ENCODE measurements around the gene LRMDA. TPM values are rescaled to one million over a fixed set of nuclear protein-coding genes. Genes with fewer than 3 reads are reported as not detected.

The LRMDA gene
- total and polyA plus RNA-seq, 2 donors from 2014 or later = 23.2 to 48.6 TPM

DNA sequence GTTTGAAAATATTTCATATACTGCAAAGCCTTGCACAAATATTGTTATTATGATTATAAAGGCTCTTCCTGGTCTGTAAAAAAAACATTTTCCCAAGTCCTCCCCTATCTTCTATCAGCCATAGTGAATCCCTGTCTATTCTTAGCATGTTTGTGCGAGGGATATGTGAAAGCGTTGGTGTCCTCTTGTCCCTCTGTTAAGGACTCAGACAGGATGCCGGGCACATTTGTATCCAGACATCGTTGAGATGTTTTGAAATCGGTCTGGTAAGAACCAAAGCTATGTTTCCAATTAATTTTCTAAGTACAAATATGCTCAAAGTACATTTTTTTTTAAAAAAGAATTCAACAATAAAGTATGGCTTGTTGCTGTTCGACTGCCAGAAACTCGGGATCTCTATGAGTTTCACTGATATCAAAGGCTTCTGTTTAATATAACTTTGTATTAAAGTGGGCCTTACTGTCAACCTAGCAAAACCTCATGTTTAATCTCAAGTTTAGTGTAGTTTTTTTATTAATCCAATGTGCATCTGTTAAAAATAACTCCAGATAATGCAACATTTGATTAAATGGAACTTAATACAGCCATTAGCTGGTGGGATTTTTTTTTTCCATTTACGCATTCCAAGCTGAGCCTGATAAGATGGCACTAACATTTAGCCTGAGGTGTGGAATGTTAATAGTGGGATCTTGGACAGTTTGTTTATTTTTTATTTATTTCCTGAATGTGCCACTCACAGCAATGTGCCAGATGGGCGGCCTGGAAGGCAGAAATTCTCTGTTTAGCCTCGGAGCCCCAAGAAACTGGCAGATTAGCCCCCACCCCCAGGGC is 754.3 kb downstream of the LRMDA start:
- intact Hi-C loops (cut with DNase I) = no loop called here
- DNase-seq (no peak), FAIRE-seq (no peak)

DNA sequence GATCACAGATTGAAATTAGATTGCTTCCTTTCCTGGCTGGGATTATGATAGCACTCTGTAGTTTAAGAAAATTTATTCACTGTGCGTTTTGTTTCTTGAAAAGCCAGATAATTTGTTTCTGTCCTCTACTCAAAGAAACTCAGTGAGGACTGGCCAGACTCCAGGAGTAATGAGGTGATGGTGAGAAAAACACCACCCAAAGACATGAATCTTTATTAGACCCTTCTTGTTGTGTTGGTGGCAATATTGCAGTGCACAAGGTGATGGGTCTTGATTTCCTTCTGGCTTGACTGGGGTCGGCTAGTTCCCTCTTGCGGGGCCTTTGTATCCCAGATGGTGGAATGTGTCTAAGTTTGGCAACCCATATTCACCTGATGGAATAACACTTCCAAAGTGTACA is 756.8 kb downstream of the LRMDA start:
- no peak for DNase-seq
- Histone ChIP-seq H3K27ac (ENCODE audit: low read depth in 2 of 2, low read length in 2 of 2) (no peak overlapping the region), H3K4me3 (ENCODE audit: low read length in 3 of 3) (no peak overlapping the region), H3K27me3 (ENCODE audit: control insufficient read depth, insufficient read depth, low read length) (no peaks in the 10 kb centered on the region), H3K36me3 (ENCODE audit: control insufficient read depth in 2 of 3, insufficient read depth in 3 of 3, low read length in 3 of 3) (no peaks in the 10 kb centered on the region), H3K9ac (ENCODE audit: low read length in 3 of 3) (no peak overlapping the region), H3K4me1 (ENCODE audit: control insufficient read depth in 2 of 3, insufficient read depth in 2 of 3, low read depth in 1 of 3, low read length in 3 of 3) (peaks cover 0 to 13% (median 4%) of the 10 kb centered on the region in 3 donors), H3K9me3 (ENCODE audit: control insufficient read depth in 2 of 3, insufficient read depth in 1 of 3, low read length in 3 of 3) (no peaks in the 10 kb centered on the region)
- TF ChIP-seq, protein P1, sequence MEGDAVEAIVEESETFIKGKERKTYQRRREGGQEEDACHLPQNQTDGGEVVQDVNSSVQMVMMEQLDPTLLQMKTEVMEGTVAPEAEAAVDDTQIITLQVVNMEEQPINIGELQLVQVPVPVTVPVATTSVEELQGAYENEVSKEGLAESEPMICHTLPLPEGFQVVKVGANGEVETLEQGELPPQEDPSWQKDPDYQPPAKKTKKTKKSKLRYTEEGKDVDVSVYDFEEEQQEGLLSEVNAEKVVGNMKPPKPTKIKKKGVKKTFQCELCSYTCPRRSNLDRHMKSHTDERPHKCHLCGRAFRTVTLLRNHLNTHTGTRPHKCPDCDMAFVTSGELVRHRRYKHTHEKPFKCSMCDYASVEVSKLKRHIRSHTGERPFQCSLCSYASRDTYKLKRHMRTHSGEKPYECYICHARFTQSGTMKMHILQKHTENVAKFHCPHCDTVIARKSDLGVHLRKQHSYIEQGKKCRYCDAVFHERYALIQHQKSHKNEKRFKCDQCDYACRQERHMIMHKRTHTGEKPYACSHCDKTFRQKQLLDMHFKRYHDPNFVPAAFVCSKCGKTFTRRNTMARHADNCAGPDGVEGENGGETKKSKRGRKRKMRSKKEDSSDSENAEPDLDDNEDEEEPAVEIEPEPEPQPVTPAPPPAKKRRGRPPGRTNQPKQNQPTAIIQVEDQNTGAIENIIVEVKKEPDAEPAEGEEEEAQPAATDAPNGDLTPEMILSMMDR (IDR thresholded peaks at IDR 0.05; ENCODE audit: borderline replicate concordance, extremely low read depth, insufficient read depth) = no peak
- FAIRE-seq = no peak
- intact Hi-C loops (cut with DNase I) = no loop called here

More for the DNA sequence above, 754.3 kb downstream of the LRMDA start:
- H3K27me3 ChIP-seq (ENCODE audit: control insufficient read depth, insufficient read depth, low read length) = no peaks in the 10 kb centered on the region
- H3K9me3 ChIP-seq (ENCODE audit: control insufficient read depth in 2 of 3, insufficient read depth in 1 of 3, low read length in 3 of 3) = no peaks in the 10 kb centered on the region
- H3K27ac ChIP-seq (ENCODE audit: low read depth in 2 of 2, low read length in 2 of 2) = no peak overlapping the region
- peaks cover 0 to 8% (median 0%) of the 10 kb centered on the region in 3 donors for H3K4me1 ChIP-seq (ENCODE audit: control insufficient read depth in 2 of 3, insufficient read depth in 2 of 3, low read depth in 1 of 3, low read length in 3 of 3)
- H3K4me3 ChIP-seq (ENCODE audit: low read length in 3 of 3) = no peak overlapping the region
- H3K36me3 ChIP-seq (ENCODE audit: control insufficient read depth in 2 of 3, insufficient read depth in 3 of 3, low read length in 3 of 3) = no peaks in the 10 kb centered on the region
- H3K9ac ChIP-seq (ENCODE audit: low read length in 3 of 3) = no peak overlapping the region
- TF ChIP-seq, protein P1 (IDR thresholded peaks at IDR 0.05; ENCODE audit: borderline replicate concordance, extremely low read depth, insufficient read depth) = no peak

DNA sequence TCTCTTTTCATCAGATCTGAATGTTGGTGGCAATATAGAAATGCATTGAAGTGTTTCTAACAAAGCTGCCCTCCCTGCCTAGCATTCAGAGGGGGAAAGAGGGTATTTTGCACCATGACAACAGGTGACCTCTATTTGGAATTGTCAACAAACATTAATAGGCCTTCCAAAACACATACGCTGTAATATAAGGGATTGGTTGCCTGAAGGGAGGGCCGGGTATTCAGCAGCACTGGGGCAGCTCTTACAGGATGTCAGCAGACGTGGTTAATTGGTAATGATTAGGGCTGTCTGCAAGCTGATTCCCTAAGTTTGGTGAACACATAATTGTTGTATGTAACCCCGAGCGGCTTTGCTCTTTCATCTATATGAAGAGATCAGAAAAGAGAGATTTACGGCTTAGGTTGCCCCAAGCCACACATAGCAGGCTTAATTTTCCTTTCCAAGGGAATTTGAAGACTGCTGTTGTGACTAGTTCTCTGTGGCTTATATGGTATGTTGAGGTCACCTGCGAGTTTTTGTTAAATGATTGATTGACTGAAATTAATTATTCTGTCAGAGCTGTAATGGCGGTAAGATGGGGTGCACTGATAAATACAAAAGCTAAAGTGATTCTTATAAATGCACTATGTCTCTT is 759.3 kb downstream of the LRMDA start:
- H3K9ac ChIP-seq (ENCODE audit: low read length in 3 of 3) = no peak overlapping the region
- H3K4me1 ChIP-seq (ENCODE audit: control insufficient read depth in 2 of 3, insufficient read depth in 2 of 3, low read depth in 1 of 3, low read length in 3 of 3) = peaks cover under 1 to 16% (median 9%) of the 10 kb centered on the region in 3 donors
- FAIRE-seq = no peak
- no peak overlapping the region for H3K4me3 ChIP-seq (ENCODE audit: low read length in 3 of 3)
- H3K36me3 ChIP-seq (ENCODE audit: control insufficient read depth in 2 of 3, insufficient read depth in 3 of 3, low read length in 3 of 3) = no peaks in the 10 kb centered on the region
- H3K27me3 ChIP-seq (ENCODE audit: control insufficient read depth, insufficient read depth, low read length) = no peaks in the 10 kb centered on the region
- TF ChIP-seq, protein P1 (IDR thresholded peaks at IDR 0.05; ENCODE audit: borderline replicate concordance, extremely low read depth, insufficient read depth) = no peak
- no peak overlapping the region for H3K27ac ChIP-seq (ENCODE audit: low read depth in 2 of 2, low read length in 2 of 2)
- no peaks in the 10 kb centered on the region for H3K9me3 ChIP-seq (ENCODE audit: control insufficient read depth in 2 of 3, insufficient read depth in 1 of 3, low read length in 3 of 3)
- peak in 3 of 5 donors; percentile 33 to 66 (median 61) for DNase-seq
- intact Hi-C loops (cut with DNase I) = no loop called here
